Measurements from ENCODE around the gene MED12L.

DNA sequence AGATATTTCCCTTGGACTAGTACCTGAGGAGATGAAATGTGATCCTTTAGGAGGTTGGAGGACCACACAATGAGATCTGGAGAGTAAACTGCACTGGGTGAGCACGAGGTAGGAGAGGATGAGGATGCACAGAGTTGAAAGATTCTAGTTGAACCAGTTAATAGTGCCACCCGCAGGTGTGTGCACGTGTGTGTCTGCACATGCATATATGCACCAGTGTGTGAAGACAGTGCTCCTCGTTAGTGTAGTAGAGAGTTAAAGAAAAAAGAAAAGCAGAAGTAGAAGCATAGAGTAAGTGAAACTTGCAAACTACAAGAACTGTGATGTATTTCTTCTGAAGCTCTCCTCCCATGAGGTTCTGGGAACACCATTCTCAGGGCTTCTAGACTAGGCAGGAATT lies 8.4 kb downstream of the MED12L start:
- TF ChIP-seq TAF1 (IDR thresholded peaks at IDR 0.05; ENCODE audit: borderline replicate concordance, low read depth, low read length) (no peak), CHD1 (IDR thresholded peaks at IDR 0.05; ENCODE audit: low read depth, low read length) (no peak), SPI1 (IDR thresholded peaks at IDR 0.05; ENCODE audit: borderline replicate concordance, insufficient read depth, low read depth, low read length) (no peak), RAD21 (IDR thresholded peaks at IDR 0.05; ENCODE audit: insufficient read depth, low read depth, low read length) (no peak), EZH2 (IDR thresholded peaks at IDR 0.05; ENCODE audit: borderline replicate concordance, control insufficient read depth, low read depth, low read length) (no peak), HDAC6 (IDR thresholded peaks at IDR 0.05; ENCODE audit: unreplicated experiment) (no peak), EED (IDR thresholded peaks at IDR 0.05; ENCODE audit: low read depth) (no peak), CEBPB (IDR thresholded peaks at IDR 0.05; ENCODE audit: borderline replicate concordance in 1 of 2, low read depth in 2 of 2, low read length in 2 of 2) (no peak), CBFB (IDR thresholded peaks at IDR 0.05; ENCODE audit: low read depth) (no peak), YY1 (IDR thresholded peaks at IDR 0.05; ENCODE audit: low read depth, low read length) (no peak)
- TF ChIP-seq, protein P1, sequence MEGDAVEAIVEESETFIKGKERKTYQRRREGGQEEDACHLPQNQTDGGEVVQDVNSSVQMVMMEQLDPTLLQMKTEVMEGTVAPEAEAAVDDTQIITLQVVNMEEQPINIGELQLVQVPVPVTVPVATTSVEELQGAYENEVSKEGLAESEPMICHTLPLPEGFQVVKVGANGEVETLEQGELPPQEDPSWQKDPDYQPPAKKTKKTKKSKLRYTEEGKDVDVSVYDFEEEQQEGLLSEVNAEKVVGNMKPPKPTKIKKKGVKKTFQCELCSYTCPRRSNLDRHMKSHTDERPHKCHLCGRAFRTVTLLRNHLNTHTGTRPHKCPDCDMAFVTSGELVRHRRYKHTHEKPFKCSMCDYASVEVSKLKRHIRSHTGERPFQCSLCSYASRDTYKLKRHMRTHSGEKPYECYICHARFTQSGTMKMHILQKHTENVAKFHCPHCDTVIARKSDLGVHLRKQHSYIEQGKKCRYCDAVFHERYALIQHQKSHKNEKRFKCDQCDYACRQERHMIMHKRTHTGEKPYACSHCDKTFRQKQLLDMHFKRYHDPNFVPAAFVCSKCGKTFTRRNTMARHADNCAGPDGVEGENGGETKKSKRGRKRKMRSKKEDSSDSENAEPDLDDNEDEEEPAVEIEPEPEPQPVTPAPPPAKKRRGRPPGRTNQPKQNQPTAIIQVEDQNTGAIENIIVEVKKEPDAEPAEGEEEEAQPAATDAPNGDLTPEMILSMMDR (IDR thresholded peaks at IDR 0.05 in 2 of 3, conservative IDR thresholded peaks at IDR 0.05 in 1 of 3; ENCODE audit: control insufficient read depth in 2 of 3, extremely low read depth in 1 of 3, insufficient read depth in 1 of 3, low read depth in 3 of 3, low read length in 3 of 3), result no peak
- TF ChIP-seq, protein P2, sequence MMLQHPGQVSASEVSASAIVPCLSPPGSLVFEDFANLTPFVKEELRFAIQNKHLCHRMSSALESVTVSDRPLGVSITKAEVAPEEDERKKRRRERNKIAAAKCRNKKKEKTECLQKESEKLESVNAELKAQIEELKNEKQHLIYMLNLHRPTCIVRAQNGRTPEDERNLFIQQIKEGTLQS (IDR thresholded peaks at IDR 0.05; ENCODE audit: borderline replicate concordance, extremely low read depth, low read depth, low read length), result no peak
- TF ChIP-seq, protein P3, sequence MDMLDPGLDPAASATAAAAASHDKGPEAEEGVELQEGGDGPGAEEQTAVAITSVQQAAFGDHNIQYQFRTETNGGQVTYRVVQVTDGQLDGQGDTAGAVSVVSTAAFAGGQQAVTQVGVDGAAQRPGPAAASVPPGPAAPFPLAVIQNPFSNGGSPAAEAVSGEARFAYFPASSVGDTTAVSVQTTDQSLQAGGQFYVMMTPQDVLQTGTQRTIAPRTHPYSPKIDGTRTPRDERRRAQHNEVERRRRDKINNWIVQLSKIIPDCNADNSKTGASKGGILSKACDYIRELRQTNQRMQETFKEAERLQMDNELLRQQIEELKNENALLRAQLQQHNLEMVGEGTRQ (IDR thresholded peaks at IDR 0.05; ENCODE audit: borderline replicate concordance, low read depth, low read length), result no peak

All from GM12878 (cell line).